Caco-2 (cell line): ENCODE results near the gene AZGP1. TPM values are rescaled to one million over a fixed set of nuclear protein-coding genes. Genes with fewer than 3 reads are reported as not detected.

ENCODE experiments used
- Bru-seq: library from RNA; stranded (reverse); fragments of 400-500 nt; gene quantifications from one replicate; lab custom pipeline; 2021; lab: Mats Ljungman, UMichigan
- BruChase-seq, 2 experiments: library from RNA; stranded (reverse); fragments of 400-500 nt; gene quantifications; one replicate each; lab custom pipeline; 2021; lab: Mats Ljungman, UMichigan
- BruUV-seq: library from RNA; stranded (reverse); fragments of 400-500 nt; replicated peaks from 2 replicates; lab custom pipeline; 2021; lab: Mats Ljungman, UMichigan
- CTCF ChIA-PET: fragments of 300-600 bp; sonication (Branson Sonifier 250); formaldehyde crosslinking; loops from one replicate; lab custom pipeline; 2022; ENCODE audit warnings: antibody characterized with exemption; lab: Charles Lee
- POLR2A ChIA-PET: fragments of 300-600 bp; sonication (Branson Sonifier 250); formaldehyde crosslinking; loops from one replicate; lab custom pipeline; 2022; ENCODE audit warnings: antibody characterized with exemption; lab: Charles Lee
- DNase-seq, 2 experiments: peaks; one replicate each; pipeline versions ENCODE4 v3.0.0 to v3.0.0-alpha.2; 2020 to 2022
- H3K27me3 ChIP-seq: replicated peaks from 2 replicates; pipeline ENCODE4 v1.6.0; 2011; ENCODE audit warnings: low read length; ENCODE audit not compliant: control insufficient read depth, insufficient read depth
- H3K36me3 ChIP-seq: 2 replicates; pipeline ENCODE4 v1.5.1; 2011; ENCODE audit warnings: low read length; ENCODE audit not compliant: control insufficient read depth, insufficient read depth
- H3K4me1 ChIP-seq: fragments of 250-450 bp; sonication (Bioruptor Pico); 2 replicates; pipeline ENCODE4 v1.5.1; 2020; ENCODE audit warnings: mild to moderate bottlenecking
- H3K4me3 ChIP-seq: 2 replicates; pipeline ENCODE4 v1.5.1; 2011; ENCODE audit warnings: low read depth, mild to moderate bottlenecking, control low read depth, low read length
- H3K9me3 ChIP-seq: fragments of 250-450 bp; sonication (Bioruptor Pico); 2 replicates; pipeline ENCODE4 v1.5.1; 2020; ENCODE audit warnings: mild to moderate bottlenecking, moderate library complexity
- H3K27ac Mint-ChIP-seq: one replicate; pipeline ENCODE4 v1.8.0; 2022; ENCODE audit warnings: mixed read lengths; ENCODE audit not compliant: unreplicated experiment
- H3K27me3 Mint-ChIP-seq: one replicate; pipeline ENCODE4 v1.8.0; 2022; ENCODE audit warnings: mixed read lengths; ENCODE audit not compliant: insufficient read depth, unreplicated experiment
- H3K36me3 Mint-ChIP-seq: one replicate; pipeline ENCODE4 v1.8.0; 2022; ENCODE audit warnings: mild to moderate bottlenecking, mixed read lengths; ENCODE audit not compliant: insufficient read depth, unreplicated experiment
- H3K4me1 Mint-ChIP-seq: one replicate; pipeline ENCODE4 v1.8.0; 2022; ENCODE audit warnings: low read depth, mixed read lengths; ENCODE audit not compliant: unreplicated experiment
- H3K4me3 Mint-ChIP-seq: one replicate; pipeline ENCODE4 v1.8.0; 2022; ENCODE audit warnings: mild to moderate bottlenecking, moderate library complexity, mixed read lengths; ENCODE audit not compliant: unreplicated experiment
- H3K9me3 Mint-ChIP-seq: one replicate; pipeline ENCODE4 v1.8.0; 2022; ENCODE audit warnings: mixed read lengths; ENCODE audit not compliant: unreplicated experiment
- CTCF ChIP-seq, 2 experiments: fragments of 200-600 bp in 1 of 2; IDR thresholded peaks; 1 replicate in 1 of 2; 2 replicates in 1 of 2; pipeline versions ENCODE4 v1.5.1 to v1.8.0; 2011 to 2022; ENCODE audit warnings: antibody characterized with exemption in 1 of 2, control low read depth in 1 of 2, inconsistent platforms in 1 of 2, low read depth in 1 of 2, low read length in 1 of 2, mild to moderate bottlenecking in 1 of 2, moderate library complexity in 1 of 2; ENCODE audit not compliant: insufficient read depth in 1 of 2, severe bottlenecking in 1 of 2, unreplicated experiment in 1 of 2
- intact Hi-C: fragments of 100-400 bp; cut with micrococcal nuclease; formaldehyde crosslinking; loops from one replicate; pipeline ENCODE4 v1.10.0; 2022; ENCODE audit not compliant: unreplicated experiment
- long read RNA-seq: library from polyadenylated mRNA; stranded (forward); transcript quantifications from one replicate; pipeline ENCODE4 v2.0.0, GENCODE V29; 2022
- total RNA-seq: library from RNA; stranded (reverse); gene quantifications from 2 replicates; pipeline ENCODE4 v1.2.3, GENCODE V29; 2022

AZGP1 gene
- not detected in 2 replicates for total RNA-seq
- not detected for Bru-seq, nascent RNA
- BruChase-seq, experiment 1, labeled RNA remaining after a 2-hour chase: not detected
- BruChase-seq, experiment 2, labeled RNA remaining after a 6-hour chase: percentile 8 among the genes with signal in this experiment
- long read RNA-seq: 0 reads

GRCh38 chr7:99975782-99976521, at the start of gene AZGP1:
Gene AZGP1 (minus strand): TSS chr7:99976031. CDS start chr7:99976020, 11 bp downstream.
- DNase-seq: no peak
- H3K27ac Mint-ChIP-seq: no peak within 1 kb of the TSS

GRCh38 chr7:100024020-100024619, 48.3 kb upstream of the AZGP1 start:
- peaks cover 2% of the 10 kb centered on the region for H3K36me3 ChIP-seq
- H3K4me3 ChIP-seq: no peak overlapping the region
- intact Hi-C loops: no loop called here
- no peak overlapping the region for H3K4me3 Mint-ChIP-seq
- H3K27me3 ChIP-seq: no peaks in the 10 kb centered on the region
- H3K27me3 Mint-ChIP-seq: no peaks in the 10 kb centered on the region
- no peaks in the 10 kb centered on the region for H3K9me3 ChIP-seq
- H3K4me1 ChIP-seq: no peaks in the 10 kb centered on the region
- no peak for DNase-seq
- H3K9me3 Mint-ChIP-seq: no peaks in the 10 kb centered on the region
- TF ChIP-seq CTCF (IDR thresholded peaks at IDR 0.05; ENCODE audit: insufficient read depth in 1 of 2, low read depth in 1 of 2, low read length in 1 of 2, severe bottlenecking in 1 of 2, unreplicated experiment in 1 of 2): no peak
- H3K36me3 Mint-ChIP-seq: peaks cover 73% of the 10 kb centered on the region
- CTCF ChIA-PET: no interaction called here
- no peak overlapping the region for H3K27ac Mint-ChIP-seq
- BruUV-seq: no TSS peak
- POLR2A ChIA-PET: no interaction called here
- H3K4me1 Mint-ChIP-seq: peaks cover 13% of the 10 kb centered on the region

More at GRCh38 chr7:99975782-99976521, at the start of gene AZGP1:
- H3K4me3 ChIP-seq: no peak within 1 kb of the TSS
- 0 out of 2 replicates have a peak, but pooled peaks cover 6% of the 10 kb centered on the region for H3K4me1 ChIP-seq
- ChIA-PET CTCF (interaction anchor here (0.6 kb wide), 1 partner anchor 8 kb away, joined by 3 read pairs; no protein-coding TSS in a partner anchor), POLR2A (no interaction called here)
- intact Hi-C loops: no loop called here
- H3K9me3 ChIP-seq: no peaks in the 10 kb centered on the region
- H3K4me1 Mint-ChIP-seq: peaks cover 9% of the 10 kb centered on the region
- H3K36me3 Mint-ChIP-seq: peaks cover 6% of the 10 kb centered on the region
- no peak within 1 kb of the TSS for H3K4me3 Mint-ChIP-seq
- H3K27me3 ChIP-seq: no peaks in the 10 kb centered on the region
- BruUV-seq: no TSS peak
- H3K9me3 Mint-ChIP-seq: no peaks in the 10 kb centered on the region
- H3K36me3 ChIP-seq: no peaks in the 10 kb centered on the region
- H3K27me3 Mint-ChIP-seq: peaks cover 8% of the 10 kb centered on the region
- TF ChIP-seq CTCF (IDR thresholded peaks at IDR 0.05; ENCODE audit: insufficient read depth in 1 of 2, low read depth in 1 of 2, low read length in 1 of 2, severe bottlenecking in 1 of 2, unreplicated experiment in 1 of 2): no peak

- BruUV-seq: no TSS peak
- Histone ChIP-seq H3K27me3 (no peaks in the 10 kb centered on the region), H3K4me1 (no peaks in the 10 kb centered on the region), H3K9me3 (no peaks in the 10 kb centered on the region), H3K36me3 (peaks cover 2% of the 10 kb centered on the region), H3K4me3 (no peak overlapping the region)
- Mint-ChIP-seq H3K27me3 (no peaks in the 10 kb centered on the region), H3K27ac (no peak overlapping the region), H3K36me3 (peaks cover 79% of the 10 kb centered on the region), H3K9me3 (no peaks in the 10 kb centered on the region), H3K4me3 (no peak overlapping the region), H3K4me1 (peaks cover 13% of the 10 kb centered on the region)
- ChIA-PET POLR2A (no interaction called here), CTCF (interaction anchor here (0.7 kb wide), 1 partner anchor 1892 kb away, joined by 3 read pairs; no protein-coding TSS in a partner anchor)
- no peak for TF ChIP-seq CTCF (IDR thresholded peaks at IDR 0.05; ENCODE audit: insufficient read depth in 1 of 2, low read depth in 1 of 2, low read length in 1 of 2, severe bottlenecking in 1 of 2, unreplicated experiment in 1 of 2)
- intact Hi-C loops: no loop called here
- DNase-seq: no peak
Observed at GRCh38 chr7:100023526-100023925, 47.7 kb upstream of the AZGP1 start.
